ENCODE results near the gene ATP11A.
A peak's percentile ranks its signal among the peaks of the same experiment; 100 is the strongest.

ATP11A gene

GRCh38 chr13:112689303-112690245 is at the start of gene ATP11A:
TSS of gene ATP11A (plus strand) at chr13:112690038. CDS start at chr13:112690417, 379 bp downstream.
- Histone ChIP-seq H3K36me3 (ENCODE audit: insufficient read depth) (no peaks in the 10 kb centered on the region), H3K79me2 (ENCODE audit: insufficient read depth, low read depth) (peaks cover 28% of the 10 kb centered on the region), H3K27ac (peak within 1 kb of the TSS; percentile 24; the same call in 1 of the 2 replicates), H2AFZ (ENCODE audit: low read depth) (peak within 1 kb of the TSS; percentile 66), H3K4me3 (IDR thresholded peaks at IDR 0.05; ENCODE audit: insufficient read depth, low read depth, low read length) (no peak within 1 kb of the TSS), H4K20me1 (ENCODE audit: insufficient read depth) (no peaks in the 10 kb centered on the region), H3K9ac (peak within 1 kb of the TSS; percentile 78), H3K4me2 (peak within 1 kb of the TSS; percentile 57), H3K27me3 (ENCODE audit: insufficient read depth, low read depth) (no peaks in the 10 kb centered on the region), H3K4me1 (ENCODE audit: low read depth, poor library complexity, severe bottlenecking) (peaks cover 9% of the 10 kb centered on the region)
- TF ChIP-seq CTCF (conservative IDR thresholded peaks at IDR 0.05; ENCODE audit: low read depth, low read length): no peak

- Histone ChIP-seq H3K27me3 (ENCODE audit: insufficient read depth, low read depth) (no peaks in the 10 kb centered on the region), H2AFZ (ENCODE audit: low read depth) (no peak overlapping the region), H3K4me3 (IDR thresholded peaks at IDR 0.05; ENCODE audit: insufficient read depth, low read depth, low read length) (no peak overlapping the region), H3K79me2 (ENCODE audit: insufficient read depth, low read depth) (no peaks in the 10 kb centered on the region), H3K27ac (no peak overlapping the region), H3K4me1 (ENCODE audit: low read depth, poor library complexity, severe bottlenecking) (no peaks in the 10 kb centered on the region), H3K4me2 (no peak overlapping the region), H3K9ac (no peak overlapping the region), H3K36me3 (ENCODE audit: insufficient read depth) (no peaks in the 10 kb centered on the region), H4K20me1 (ENCODE audit: insufficient read depth) (no peaks in the 10 kb centered on the region)
- TF ChIP-seq CTCF (conservative IDR thresholded peaks at IDR 0.05; ENCODE audit: low read depth, low read length): no peak
Observed at GRCh38 chr13:112641456-112642089, 48.3 kb upstream of the ATP11A start.

- H3K36me3 ChIP-seq (ENCODE audit: insufficient read depth): no peaks in the 10 kb centered on the region
- no peak for TF ChIP-seq CTCF (conservative IDR thresholded peaks at IDR 0.05; ENCODE audit: low read depth, low read length)
- no peaks in the 10 kb centered on the region for H3K27me3 ChIP-seq (ENCODE audit: insufficient read depth, low read depth)
- no peak overlapping the region for H2AFZ ChIP-seq (ENCODE audit: low read depth)
- no peaks in the 10 kb centered on the region for H3K4me1 ChIP-seq (ENCODE audit: low read depth, poor library complexity, severe bottlenecking)
- H3K27ac ChIP-seq: no peak overlapping the region
- H3K79me2 ChIP-seq (ENCODE audit: insufficient read depth, low read depth): no peaks in the 10 kb centered on the region
- no peaks in the 10 kb centered on the region for H4K20me1 ChIP-seq (ENCODE audit: insufficient read depth)
- no peak overlapping the region for H3K4me2 ChIP-seq
- H3K9ac ChIP-seq: no peak overlapping the region
- no peak overlapping the region for H3K4me3 ChIP-seq (IDR thresholded peaks at IDR 0.05; ENCODE audit: insufficient read depth, low read depth, low read length)
Observed at GRCh38 chr13:112642090-112642460, 47.8 kb upstream of the ATP11A start.

- Histone ChIP-seq H3K4me3 (IDR thresholded peaks at IDR 0.05; ENCODE audit: insufficient read depth, low read depth, low read length) (no peak overlapping the region), H3K79me2 (ENCODE audit: insufficient read depth, low read depth) (no peaks in the 10 kb centered on the region), H3K27me3 (ENCODE audit: insufficient read depth, low read depth) (no peaks in the 10 kb centered on the region), H3K9ac (no peak overlapping the region), H2AFZ (ENCODE audit: low read depth) (no peak overlapping the region), H3K36me3 (ENCODE audit: insufficient read depth) (no peaks in the 10 kb centered on the region), H3K4me2 (no peak overlapping the region), H3K4me1 (ENCODE audit: low read depth, poor library complexity, severe bottlenecking) (no peaks in the 10 kb centered on the region), H3K27ac (no peak overlapping the region), H4K20me1 (ENCODE audit: insufficient read depth) (no peaks in the 10 kb centered on the region)
- TF ChIP-seq CTCF (conservative IDR thresholded peaks at IDR 0.05; ENCODE audit: low read depth, low read length): no peak
Observed at GRCh38 chr13:112643759-112644459, 45.9 kb upstream of the ATP11A start.
